OCI-LY3 (cell line): Measurements from ENCODE around the gene LRRC61.

ENCODE experiments used
- H2AFZ ChIP-seq: fragments of 200-600, 300-600 bp; shearing (Covaris generic); 2 replicates; pipeline ENCODE4 v1.6.0; 2014; ENCODE audit warnings: antibody characterized with exemption, low read depth, low read length
- H3K27ac ChIP-seq: fragments of 200-600, 300-600 bp; sonication (generic); 2 replicates; pipeline ENCODE4 v1.5.1; 2014; ENCODE audit warnings: mild to moderate bottlenecking, low read length, moderate library complexity, mixed read lengths
- H3K27me3 ChIP-seq: fragments of 200-600, 300-600 bp; sonication (generic); 2 replicates; pipeline ENCODE4 v1.6.1; 2014; ENCODE audit warnings: low read depth, low read length, mixed read lengths
- H3K36me3 ChIP-seq: fragments of 200-600, 300-600 bp; sonication (generic); replicated peaks from 2 replicates; pipeline ENCODE3; 2014; ENCODE audit warnings: low read depth, low read length, mixed read lengths
- H3K4me1 ChIP-seq: fragments of 300-600, 200-600 bp; sonication (generic); 2 replicates; pipeline ENCODE4 v1.6.1; 2014; ENCODE audit warnings: low read length, mixed read lengths
- H3K4me2 ChIP-seq: fragments of 200-600, 300-600 bp; sonication (generic); 2 replicates; pipeline ENCODE4 v1.6.1; 2014; ENCODE audit warnings: low read length, mixed read lengths
- H3K4me3 ChIP-seq: fragments of 300-600, 200-600 bp; sonication (generic); 2 replicates; pipeline ENCODE4 v1.5.1; 2014; ENCODE audit warnings: antibody characterized with exemption, mild to moderate bottlenecking, low read length, moderate library complexity
- H3K79me2 ChIP-seq: fragments of 300-600, 200-600 bp; shearing (Covaris generic); 2 replicates; pipeline ENCODE4 v1.6.1; 2014; ENCODE audit warnings: mild to moderate bottlenecking, low read length, mixed read lengths
- H3K9ac ChIP-seq: fragments of 300-600, 200-600 bp; shearing (Covaris generic); 2 replicates; pipeline ENCODE4 v1.6.0; 2014; ENCODE audit warnings: mild to moderate bottlenecking, low read length, moderate library complexity
- H3K9me3 ChIP-seq: fragments of 200-600, 300-600 bp; shearing (Covaris generic); 2 replicates; pipeline ENCODE4 v1.6.1; 2014; ENCODE audit warnings: low read length, mixed read lengths; ENCODE audit not compliant: insufficient read depth
- H4K20me1 ChIP-seq: fragments of 200-600, 300-600 bp; sonication (generic); 2 replicates; pipeline ENCODE4 v1.6.1; 2016; ENCODE audit warnings: low read length, mixed read lengths; ENCODE audit not compliant: insufficient read depth
- EZH2phosphoT487 ChIP-seq: fragments of 200-600 bp; shearing (Covaris generic); IDR thresholded peaks from 2 replicates; pipeline ENCODE4 v1.6.1; 2018; ENCODE audit warnings: antibody characterized with exemption, mixed run types, low read depth
- TF ChIP-seq, protein P1 (sequence below): fragments of 200-600, 300-600 bp; sonication (generic); IDR thresholded peaks from 2 replicates; pipeline ENCODE4 v1.5.1; 2014; ENCODE audit warnings: antibody characterized with exemption, low read length, low read depth

Gene LRRC61

GRCh38 chr7:150327308-150327707 lies 4.2 kb downstream of the LRRC61 start:
- TF ChIP-seq, protein P1, sequence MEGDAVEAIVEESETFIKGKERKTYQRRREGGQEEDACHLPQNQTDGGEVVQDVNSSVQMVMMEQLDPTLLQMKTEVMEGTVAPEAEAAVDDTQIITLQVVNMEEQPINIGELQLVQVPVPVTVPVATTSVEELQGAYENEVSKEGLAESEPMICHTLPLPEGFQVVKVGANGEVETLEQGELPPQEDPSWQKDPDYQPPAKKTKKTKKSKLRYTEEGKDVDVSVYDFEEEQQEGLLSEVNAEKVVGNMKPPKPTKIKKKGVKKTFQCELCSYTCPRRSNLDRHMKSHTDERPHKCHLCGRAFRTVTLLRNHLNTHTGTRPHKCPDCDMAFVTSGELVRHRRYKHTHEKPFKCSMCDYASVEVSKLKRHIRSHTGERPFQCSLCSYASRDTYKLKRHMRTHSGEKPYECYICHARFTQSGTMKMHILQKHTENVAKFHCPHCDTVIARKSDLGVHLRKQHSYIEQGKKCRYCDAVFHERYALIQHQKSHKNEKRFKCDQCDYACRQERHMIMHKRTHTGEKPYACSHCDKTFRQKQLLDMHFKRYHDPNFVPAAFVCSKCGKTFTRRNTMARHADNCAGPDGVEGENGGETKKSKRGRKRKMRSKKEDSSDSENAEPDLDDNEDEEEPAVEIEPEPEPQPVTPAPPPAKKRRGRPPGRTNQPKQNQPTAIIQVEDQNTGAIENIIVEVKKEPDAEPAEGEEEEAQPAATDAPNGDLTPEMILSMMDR = no peak
- TF ChIP-seq EZH2phosphoT487 = no peak
- Histone ChIP-seq H3K79me2 (peaks cover 28% of the 10 kb centered on the region), H3K4me2 (no peak overlapping the region), H3K4me3 (no peak overlapping the region), H3K27me3 (no peaks in the 10 kb centered on the region), H4K20me1 (no peaks in the 10 kb centered on the region), H3K9ac (no peak overlapping the region), H3K4me1 (peaks cover 15% of the 10 kb centered on the region), H2AFZ (no peak overlapping the region), H3K36me3 (peaks cover 33% of the 10 kb centered on the region), H3K27ac (no peak overlapping the region), H3K9me3 (no peaks in the 10 kb centered on the region)

GRCh38 chr7:150329331-150330120 lies 6.4 kb downstream of the LRRC61 start:
- Histone ChIP-seq H3K27me3 (no peaks in the 10 kb centered on the region), H3K4me1 (peaks cover 7% of the 10 kb centered on the region), H3K9ac (no peak overlapping the region), H4K20me1 (no peaks in the 10 kb centered on the region), H3K9me3 (no peaks in the 10 kb centered on the region), H2AFZ (no peak overlapping the region), H3K36me3 (peaks cover 33% of the 10 kb centered on the region), H3K4me2 (no peak overlapping the region), H3K27ac (no peak overlapping the region), H3K79me2 (peaks cover 6% of the 10 kb centered on the region), H3K4me3 (no peak overlapping the region)
- TF ChIP-seq, protein P1 = no peak
- TF ChIP-seq EZH2phosphoT487 = no peak

DNA sequence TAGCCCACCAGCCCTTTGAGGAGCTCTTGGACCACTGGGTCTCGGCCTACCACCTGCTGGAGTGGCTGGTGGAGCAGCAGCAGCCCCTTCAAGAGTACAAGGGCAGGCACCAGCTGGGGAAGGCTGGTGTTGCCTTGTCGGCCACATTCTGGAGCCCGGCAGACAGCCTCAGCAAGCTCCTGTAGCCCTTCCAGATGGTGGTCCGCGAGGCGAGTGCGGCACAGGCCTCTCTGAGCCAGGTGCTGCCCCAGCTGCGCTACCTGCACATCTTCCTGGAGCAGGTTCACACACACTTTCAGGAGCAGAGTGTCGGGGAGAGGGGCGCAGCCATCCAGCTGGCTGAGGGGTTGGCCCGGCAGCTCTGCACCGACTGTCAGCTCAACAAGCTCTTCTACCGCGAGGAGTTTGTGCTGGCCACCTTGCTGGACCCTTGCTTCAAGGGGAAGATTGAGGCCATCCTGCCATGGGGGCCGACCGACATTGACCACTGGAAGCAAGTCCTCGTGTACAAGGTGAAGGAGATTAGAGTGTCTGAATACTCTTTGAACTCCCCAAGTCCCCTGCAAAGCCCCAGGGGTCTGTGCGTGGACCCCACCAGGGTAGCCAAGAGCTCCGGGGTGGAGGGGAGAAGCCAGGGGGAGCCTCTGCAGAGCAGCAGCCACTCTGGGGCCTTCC lies 7.2 kb downstream of the LRRC61 start:
- Histone ChIP-seq H2AFZ (no peak overlapping the region), H3K27ac (no peak overlapping the region), H3K4me2 (no peak overlapping the region), H4K20me1 (no peaks in the 10 kb centered on the region), H3K9ac (no peak overlapping the region), H3K4me1 (peaks cover 7% of the 10 kb centered on the region), H3K9me3 (no peaks in the 10 kb centered on the region), H3K79me2 (no peaks in the 10 kb centered on the region), H3K27me3 (no peaks in the 10 kb centered on the region), H3K4me3 (no peak overlapping the region), H3K36me3 (peaks cover 33% of the 10 kb centered on the region)
- TF ChIP-seq, protein P1 = no peak
- TF ChIP-seq EZH2phosphoT487 = no peak

- Histone ChIP-seq H3K4me2 (no peak overlapping the region), H3K9me3 (no peaks in the 10 kb centered on the region), H3K79me2 (no peaks in the 10 kb centered on the region), H3K27me3 (no peaks in the 10 kb centered on the region), H3K27ac (no peak overlapping the region), H4K20me1 (no peaks in the 10 kb centered on the region), H3K4me3 (no peak overlapping the region), H2AFZ (no peak overlapping the region), H3K4me1 (no peaks in the 10 kb centered on the region), H3K36me3 (peaks cover 16% of the 10 kb centered on the region), H3K9ac (no peak overlapping the region)
- TF ChIP-seq, protein P1 = no peak
- TF ChIP-seq EZH2phosphoT487 = no peak
Measured at GRCh38 chr7:150332852-150333635, 9.9 kb downstream of the LRRC61 start.
